HEK293 (cell line): ENCODE data around the gene ECM2.

Experiments used
- CTCF ChIP-seq: fragments of 450-650 bp; formaldehyde crosslinking; IDR thresholded peaks from 2 replicates; pipeline ENCODE4 v1.5.1; 2016; ENCODE audit warnings: missing biosample characterization, missing genetic modification characterization
- KLF10 ChIP-seq: fragments of 450-650 bp; IDR thresholded peaks from 2 replicates; pipeline ENCODE4 v1.5.1; 2018; ENCODE audit warnings: missing biosample characterization, mild to moderate bottlenecking, missing genetic modification characterization
- REST ChIP-seq: fragments of 450-650 bp; formaldehyde crosslinking; IDR thresholded peaks from 2 replicates; pipeline ENCODE4 v1.5.1; 2016; ENCODE audit warnings: missing biosample characterization, missing genetic modification characterization
- ZBTB11 ChIP-seq: fragments of 450-650 bp; formaldehyde crosslinking; conservative IDR thresholded peaks from 2 replicates; pipeline ENCODE4 v1.5.1; 2016; ENCODE audit warnings: low read depth, missing biosample characterization, missing genetic modification characterization
- ZBTB20 ChIP-seq: fragments of 450-650 bp; formaldehyde crosslinking; IDR thresholded peaks from 2 replicates; pipeline ENCODE4 v1.5.1; 2016; ENCODE audit warnings: missing biosample characterization, missing genetic modification characterization
- ZNF274 ChIP-seq, 2 experiments: fragments of 200-500 bp in 1 of 2; fragments of 450-650 bp in 1 of 2; sonication (Bioruptor generic) in 1 of 2; formaldehyde crosslinking in 1 of 2; IDR thresholded peaks; 2 replicates each; pipeline versions ENCODE4 v1.5.1 to v1.6.1; 2014 to 2016; ENCODE audit warnings: borderline replicate concordance in 1 of 2, inconsistent platforms in 1 of 2, low read length in 1 of 2, missing biosample characterization in 1 of 2, missing genetic modification characterization in 1 of 2
- ZNF324 ChIP-seq: fragments of 450-650 bp; formaldehyde crosslinking; IDR thresholded peaks from 2 replicates; pipeline ENCODE4 v1.5.1; 2016; ENCODE audit warnings: missing biosample characterization, missing genetic modification characterization

- TF ChIP-seq KLF10 (tag by site-specific recombination): no peak
- TF ChIP-seq ZBTB20: no peak
- no peak for TF ChIP-seq ZNF324 (tag by site-specific recombination)
- no peak for TF ChIP-seq ZBTB11
- TF ChIP-seq CTCF (tag by site-specific recombination): no peak
- TF ChIP-seq REST (tag by site-specific recombination): no peak
- TF ChIP-seq ZNF274 (IDR thresholded peaks at IDR 0.05; ENCODE audit: low read length): no peak
- TF ChIP-seq ZNF274 (tag by site-specific recombination; IDR thresholded peaks at IDR 0.05; ENCODE audit: borderline replicate concordance): no peak
Measured at GRCh38 chr9:92468206-92468605, 67.6 kb downstream of the ECM2 start.
